WERI-Rb-1 (cell line): Measurements from ENCODE around the gene CT47C1.
A peak's percentile ranks its signal among the peaks of the same experiment; 100 is the strongest.

Experiments
- DNase-seq: peaks from one replicate; pipeline ENCODE4 v3.0.0-alpha.2; 2020
- H3K27ac ChIP-seq: fragments of 250-450 bp; sonication (Bioruptor Pico); 2 replicates; pipeline ENCODE4 v1.5.1; 2020; ENCODE audit warnings: mild to moderate bottlenecking, moderate library complexity
- H3K27me3 ChIP-seq: fragments of 250-450 bp; sonication (Bioruptor Pico); 2 replicates; pipeline ENCODE4 v1.5.1; 2021; ENCODE audit warnings: mild to moderate bottlenecking, low read depth, moderate library complexity; ENCODE audit not compliant: insufficient read depth, severe bottlenecking
- H3K36me3 ChIP-seq: fragments of 250-450 bp; sonication (Bioruptor Pico); 2 replicates; pipeline ENCODE4 v1.5.1; 2020; ENCODE audit warnings: mild to moderate bottlenecking, moderate library complexity
- H3K4me3 ChIP-seq: 2 replicates; pipeline ENCODE4 v1.5.1; 2011; ENCODE audit warnings: low read depth, mild to moderate bottlenecking, control low read depth, low read length
- H3K9me3 ChIP-seq: fragments of 250-450 bp; sonication (Bioruptor Pico); 2 replicates; pipeline ENCODE4 v1.5.1; 2021; ENCODE audit warnings: mild to moderate bottlenecking, moderate library complexity; ENCODE audit not compliant: severe bottlenecking
- TF ChIP-seq, protein P1 (sequence below): IDR thresholded peaks from 2 replicates; pipeline ENCODE4 v1.5.1; 2011; ENCODE audit warnings: low read depth, mild to moderate bottlenecking, control low read depth, inconsistent platforms, low read length

CT47C1 gene

DNA sequence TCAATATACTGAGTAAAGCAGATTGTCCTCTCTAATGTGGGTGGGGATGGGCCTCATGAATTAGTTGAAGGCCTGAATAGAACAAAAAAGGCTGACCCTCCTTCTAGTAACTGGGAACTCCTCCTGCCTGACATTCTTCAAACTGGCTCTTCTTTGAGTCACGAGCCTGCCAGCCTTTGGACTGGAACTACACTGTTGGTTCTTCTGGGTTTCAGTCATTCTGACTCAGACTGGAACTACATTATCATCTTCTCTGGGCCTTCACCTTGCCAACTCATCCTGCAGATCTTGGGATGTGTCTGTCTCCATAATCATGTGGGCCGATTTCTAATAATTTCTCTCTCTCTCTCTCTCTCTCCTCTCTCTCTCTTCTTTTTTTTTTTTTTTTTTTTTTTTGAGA is 26.9 kb upstream of the CT47C1 start:
- Histone ChIP-seq H3K9me3 (no peaks in the 10 kb centered on the region), H3K27me3 (peaks cover 45% of the 10 kb centered on the region), H3K36me3 (no peaks in the 10 kb centered on the region), H3K27ac (no peak overlapping the region), H3K4me3 (no peak overlapping the region)
- DNase-seq, result no peak
- TF ChIP-seq, protein P1, sequence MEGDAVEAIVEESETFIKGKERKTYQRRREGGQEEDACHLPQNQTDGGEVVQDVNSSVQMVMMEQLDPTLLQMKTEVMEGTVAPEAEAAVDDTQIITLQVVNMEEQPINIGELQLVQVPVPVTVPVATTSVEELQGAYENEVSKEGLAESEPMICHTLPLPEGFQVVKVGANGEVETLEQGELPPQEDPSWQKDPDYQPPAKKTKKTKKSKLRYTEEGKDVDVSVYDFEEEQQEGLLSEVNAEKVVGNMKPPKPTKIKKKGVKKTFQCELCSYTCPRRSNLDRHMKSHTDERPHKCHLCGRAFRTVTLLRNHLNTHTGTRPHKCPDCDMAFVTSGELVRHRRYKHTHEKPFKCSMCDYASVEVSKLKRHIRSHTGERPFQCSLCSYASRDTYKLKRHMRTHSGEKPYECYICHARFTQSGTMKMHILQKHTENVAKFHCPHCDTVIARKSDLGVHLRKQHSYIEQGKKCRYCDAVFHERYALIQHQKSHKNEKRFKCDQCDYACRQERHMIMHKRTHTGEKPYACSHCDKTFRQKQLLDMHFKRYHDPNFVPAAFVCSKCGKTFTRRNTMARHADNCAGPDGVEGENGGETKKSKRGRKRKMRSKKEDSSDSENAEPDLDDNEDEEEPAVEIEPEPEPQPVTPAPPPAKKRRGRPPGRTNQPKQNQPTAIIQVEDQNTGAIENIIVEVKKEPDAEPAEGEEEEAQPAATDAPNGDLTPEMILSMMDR, result no peak

DNA sequence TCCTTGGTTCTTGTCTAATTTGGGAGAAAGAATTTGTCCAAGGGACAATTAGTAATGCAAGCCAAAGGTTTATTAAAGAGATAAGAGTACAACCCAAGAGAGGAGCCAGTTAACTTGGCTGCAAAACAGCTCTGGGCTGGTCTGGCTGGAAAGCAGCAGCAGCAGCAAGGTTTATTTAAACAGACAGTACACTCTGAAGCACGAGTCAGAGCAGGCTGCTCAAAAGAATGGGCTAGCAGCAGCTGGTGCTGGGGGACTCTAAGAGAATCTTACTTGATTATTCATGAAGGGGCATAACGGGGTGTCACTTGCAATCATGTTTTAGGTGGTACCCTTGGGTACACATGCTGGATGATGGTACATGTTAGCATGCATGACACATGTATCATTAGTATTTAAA is 17.1 kb upstream of the CT47C1 start:
- no peaks in the 10 kb centered on the region for H3K9me3 ChIP-seq
- DNase-seq, result no peak
- H3K4me3 ChIP-seq, result no peak overlapping the region
- no peak overlapping the region for H3K27ac ChIP-seq
- H3K27me3 ChIP-seq, result peaks cover 20% of the 10 kb centered on the region
- TF ChIP-seq, protein P1, result no peak
- H3K36me3 ChIP-seq, result no peaks in the 10 kb centered on the region

DNA sequence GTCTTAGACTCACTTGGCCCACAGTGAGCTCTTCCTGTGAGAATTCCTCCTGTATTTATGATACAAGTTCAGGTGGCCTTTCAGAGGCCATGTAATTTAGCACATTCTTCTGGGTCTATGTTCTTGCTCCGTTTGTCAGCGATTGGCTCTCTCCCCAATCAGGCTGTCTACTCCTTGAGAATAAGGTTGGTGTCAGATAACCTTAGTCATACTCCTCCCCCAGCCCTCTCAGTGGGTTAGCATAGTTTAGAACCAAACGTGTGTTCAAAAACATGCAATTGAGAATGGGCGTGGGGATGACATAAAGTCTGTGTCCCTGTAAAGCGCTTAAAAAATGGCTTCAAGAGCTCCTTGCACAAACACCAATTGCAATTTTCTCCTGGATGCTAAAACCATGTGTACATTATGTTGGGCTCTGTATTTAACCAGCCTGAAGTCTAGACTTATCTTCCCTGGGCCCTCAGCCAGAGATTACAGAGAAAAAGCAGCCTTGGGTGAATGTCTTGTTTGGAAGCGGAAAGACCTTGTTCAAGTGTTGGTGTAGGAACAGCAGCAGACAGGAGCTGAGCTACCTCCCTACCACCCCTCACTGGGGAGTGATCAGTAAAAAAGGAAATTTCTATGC is 9.9 kb upstream of the CT47C1 start:
- H3K9me3 ChIP-seq, result no peaks in the 10 kb centered on the region
- no peak for DNase-seq
- H3K27ac ChIP-seq, result no peak overlapping the region
- TF ChIP-seq, protein P1, result no peak
- H3K36me3 ChIP-seq, result no peaks in the 10 kb centered on the region
- peaks cover 41% of the 10 kb centered on the region for H3K27me3 ChIP-seq
- H3K4me3 ChIP-seq, result no peak overlapping the region

DNA sequence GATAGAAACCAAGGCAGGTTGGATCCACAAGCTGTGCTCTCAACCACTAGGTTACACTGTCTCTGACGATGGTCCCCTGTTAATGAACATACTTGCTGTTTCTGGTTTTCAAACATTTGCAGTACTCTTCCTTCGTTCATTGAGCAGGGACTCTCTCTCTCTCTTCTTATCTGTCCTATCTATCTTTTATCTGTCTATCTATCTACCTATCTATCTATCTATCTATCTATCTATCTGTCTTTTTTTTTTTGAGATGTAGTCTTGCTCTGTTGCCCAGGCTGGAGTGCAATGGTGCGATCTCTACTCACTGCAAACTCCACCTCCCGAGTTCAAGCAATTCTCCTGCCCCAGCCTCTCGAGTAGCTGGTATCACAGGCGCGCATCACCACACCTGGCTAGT is 9.4 kb upstream of the CT47C1 start:
- Histone ChIP-seq H3K9me3 (no peaks in the 10 kb centered on the region), H3K4me3 (no peak overlapping the region), H3K27me3 (peaks cover 46% of the 10 kb centered on the region), H3K27ac (no peak overlapping the region), H3K36me3 (no peaks in the 10 kb centered on the region)
- no peak for DNase-seq
- TF ChIP-seq, protein P1, result no peak

DNA sequence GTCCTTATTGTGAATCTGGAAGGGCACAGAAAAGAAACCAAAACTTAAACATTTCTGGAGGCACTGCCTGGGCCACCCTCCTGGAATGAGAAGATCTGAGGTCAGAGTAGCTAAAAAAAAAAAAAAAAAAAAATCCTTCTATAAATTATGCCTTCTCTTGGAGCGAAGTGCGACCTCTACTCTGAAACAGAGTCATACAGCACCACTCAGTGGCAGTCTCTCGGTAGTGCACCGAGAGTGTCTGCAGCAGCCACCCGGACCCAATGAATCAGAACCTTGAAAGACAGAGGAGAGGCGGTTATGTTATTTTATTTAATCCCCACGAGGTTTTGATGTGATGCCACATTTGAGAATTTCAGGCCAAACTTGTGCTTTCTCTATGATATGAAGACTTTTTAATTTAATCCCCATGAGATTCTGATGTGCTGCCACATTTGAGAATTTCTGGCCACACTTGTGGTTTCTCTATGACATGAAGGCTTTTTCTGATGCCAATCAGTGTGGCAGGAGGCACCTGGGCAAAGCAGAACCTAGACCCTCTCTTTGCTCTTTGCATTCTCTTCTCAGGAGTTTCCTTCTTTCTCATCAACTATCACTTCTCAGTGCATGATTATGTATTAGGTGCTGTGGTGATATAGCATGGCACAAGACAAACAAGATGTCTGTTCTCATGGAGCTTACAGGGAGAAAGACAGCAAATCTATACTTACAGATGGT is 5.6 kb upstream of the CT47C1 start:
- Histone ChIP-seq H3K4me3 (no peak overlapping the region), H3K9me3 (no peaks in the 10 kb centered on the region), H3K27ac (no peak overlapping the region), H3K36me3 (no peaks in the 10 kb centered on the region), H3K27me3 (peaks cover 59% of the 10 kb centered on the region)
- DNase-seq, result peak; percentile 31
- TF ChIP-seq, protein P1, result peak; percentile 47

DNA sequence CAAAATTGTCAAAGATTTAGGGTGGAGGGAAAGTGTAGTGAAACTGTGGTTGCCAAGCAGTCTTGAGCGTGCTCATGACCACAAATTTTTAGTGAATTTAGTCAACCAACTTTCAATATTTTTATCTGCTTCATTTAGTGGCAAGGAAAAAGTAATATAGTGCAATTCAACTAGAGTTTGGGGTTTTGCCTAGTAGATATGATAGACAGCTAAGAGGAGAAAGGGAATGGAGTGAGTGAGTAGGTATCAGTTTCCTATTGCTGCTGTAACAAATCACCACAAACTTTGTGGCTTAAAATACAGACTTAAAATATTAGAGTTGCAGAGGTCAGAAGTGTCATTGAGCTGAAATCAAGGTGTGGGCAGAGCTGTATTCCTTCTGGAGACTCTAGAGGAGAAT is 3.7 kb upstream of the CT47C1 start:
- H3K36me3 ChIP-seq, result no peaks in the 10 kb centered on the region
- no peak overlapping the region for H3K4me3 ChIP-seq
- H3K9me3 ChIP-seq, result no peaks in the 10 kb centered on the region
- peaks cover 67% of the 10 kb centered on the region for H3K27me3 ChIP-seq
- H3K27ac ChIP-seq, result no peak overlapping the region
- TF ChIP-seq, protein P1, result no peak
- DNase-seq, result no peak
